ENCODE measurements around the gene GLRB.
"Not testable (repeated sequence)": the region's sequence is repeated elsewhere in the genome, so short reads cannot be mapped to it uniquely, and the experiment has no call there.

GLRB gene

GRCh38 chr4:157127571-157127970 is 51.6 kb downstream of the GLRB start:
- in situ Hi-C loops (cut with MboI; ENCODE audit: low sequenced_read_pairs) = no loop called here

- in situ Hi-C loops (cut with MboI; ENCODE audit: low sequenced_read_pairs) = no loop called here
Observed at GRCh38 chr4:157128395-157128794, 52.4 kb downstream of the GLRB start.

GRCh38 chr4:157141976-157142375 is 66.0 kb downstream of the GLRB start:
- in situ Hi-C loops (cut with MboI; ENCODE audit: low sequenced_read_pairs) = no loop called here

GRCh38 chr4:157143369-157143768 is 67.4 kb downstream of the GLRB start:
- in situ Hi-C loops (cut with MboI; ENCODE audit: low sequenced_read_pairs) = no loop called here

GRCh38 chr4:157151711-157152110 is 75.8 kb downstream of the GLRB start:
- in situ Hi-C loops (cut with MboI; ENCODE audit: low sequenced_read_pairs) = no loop called here

- in situ Hi-C loops (cut with MboI; ENCODE audit: low sequenced_read_pairs) = no loop called here
Observed at GRCh38 chr4:157165935-157166610, 90.1 kb downstream of the GLRB start.

GRCh38 chr4:157170321-157170720 is 94.4 kb downstream of the GLRB start:
- in situ Hi-C loops (cut with MboI; ENCODE audit: low sequenced_read_pairs) = no loop called here

GRCh38 chr4:157172011-157172410 is 96.1 kb downstream of the GLRB start:
- in situ Hi-C loops (cut with MboI; ENCODE audit: low sequenced_read_pairs) = no loop called here

GRCh38 chr4:157180268-157180667 is 104.3 kb downstream of the GLRB start:
- in situ Hi-C loops (cut with MboI; ENCODE audit: low sequenced_read_pairs) = not testable (repeated sequence)

- in situ Hi-C loops (cut with MboI; ENCODE audit: low sequenced_read_pairs) = no loop called here
Observed at GRCh38 chr4:157184300-157184699, 108.3 kb downstream of the GLRB start.

GRCh38 chr4:157185363-157185762 is 109.4 kb downstream of the GLRB start:
- in situ Hi-C loops (cut with MboI; ENCODE audit: low sequenced_read_pairs) = no loop called here

- in situ Hi-C loops (cut with MboI; ENCODE audit: low sequenced_read_pairs) = no loop called here
Observed at GRCh38 chr4:157195374-157195773, 119.4 kb downstream of the GLRB start.

- in situ Hi-C loops (cut with MboI; ENCODE audit: low sequenced_read_pairs) = no loop called here
Observed at GRCh38 chr4:157196046-157196445, 120.1 kb downstream of the GLRB start.

- in situ Hi-C loops (cut with MboI; ENCODE audit: low sequenced_read_pairs) = no loop called here
Observed at GRCh38 chr4:157204634-157205244, 128.8 kb downstream of the GLRB start.

- in situ Hi-C loops (cut with MboI; ENCODE audit: low sequenced_read_pairs) = no loop called here
Observed at GRCh38 chr4:157217708-157218107, 141.8 kb downstream of the GLRB start.

GRCh38 chr4:157219711-157220370 is 143.9 kb downstream of the GLRB start:
- in situ Hi-C loops (cut with MboI; ENCODE audit: low sequenced_read_pairs) = no loop called here

GRCh38 chr4:157220371-157220881 is 144.5 kb downstream of the GLRB start, which contains the start of gene GRIA2:
Gene GRIA2, plus strand, starts transcription at chr4:157220728. Its CDS starts 315 bp downstream, at chr4:157221043.
- in situ Hi-C loops (cut with MboI; ENCODE audit: low sequenced_read_pairs) = no loop called here

- in situ Hi-C loops (cut with MboI; ENCODE audit: low sequenced_read_pairs) = no loop called here
Observed at GRCh38 chr4:157221426-157221894, 145.5 kb downstream of the GLRB start.
